Mesenchymal stem cell (in vitro differentiated cells and primary cell): ENCODE data around the gene PYGM.

Experiments used
- DNase-seq: peaks from one replicate; pipeline ENCODE4 v3.0.0-alpha.2; 2013
- H2AFZ ChIP-seq: one replicate; pipeline ENCODE4 v1.6.1; 2013; ENCODE audit warnings: low read depth, mild to moderate bottlenecking, control low read depth, inconsistent platforms, low read length, moderate library complexity
- H2AK5ac ChIP-seq: 2 replicates; pipeline ENCODE4 v1.6.1; 2013; ENCODE audit warnings: low read length, moderate library complexity, mild to moderate bottlenecking, inconsistent platforms; ENCODE audit not compliant: severe bottlenecking
- H2BK120ac ChIP-seq: one replicate; pipeline ENCODE4 v1.6.1; 2013; ENCODE audit warnings: low read depth, mild to moderate bottlenecking, inconsistent platforms, low read length, moderate library complexity
- H2BK12ac ChIP-seq, 2 experiments: one replicate each; pipeline ENCODE4 v1.6.1; 2013; ENCODE audit warnings: inconsistent platforms in 2 of 2, low read length in 2 of 2, mild to moderate bottlenecking in 2 of 2, moderate library complexity in 2 of 2, control low read depth in 1 of 2
- H2BK15ac ChIP-seq: one replicate; pipeline ENCODE4 v1.6.1; 2013; ENCODE audit warnings: mild to moderate bottlenecking, low read depth, inconsistent platforms; ENCODE audit not compliant: poor library complexity, severe bottlenecking
- H2BK5ac ChIP-seq: 2 replicates; pipeline ENCODE4 v1.6.1; 2013; ENCODE audit warnings: low read depth, mild to moderate bottlenecking, low read length, control low read depth, inconsistent platforms; ENCODE audit not compliant: poor library complexity, severe bottlenecking
- H3K14ac ChIP-seq, 2 experiments: one replicate each; pipeline ENCODE4 v1.6.1; 2013; ENCODE audit warnings: inconsistent platforms in 2 of 2, low read length in 2 of 2, control low read depth in 1 of 2, mild to moderate bottlenecking in 1 of 2, moderate library complexity in 1 of 2
- H3K18ac ChIP-seq, 2 experiments: one replicate each; pipeline ENCODE4 v1.6.1; 2013; ENCODE audit warnings: inconsistent platforms in 2 of 2, low read length in 2 of 2, control low read depth in 1 of 2, low read depth in 1 of 2, mild to moderate bottlenecking in 1 of 2
- H3K23ac ChIP-seq, 2 experiments: one replicate each; pipeline ENCODE4 v1.6.1; 2013; ENCODE audit warnings: inconsistent platforms in 2 of 2, low read length in 2 of 2, mild to moderate bottlenecking in 2 of 2, moderate library complexity in 2 of 2, control low read depth in 1 of 2
- H3K27ac ChIP-seq: 2 replicates; pipeline ENCODE4 v1.5.1; 2013; ENCODE audit warnings: mild to moderate bottlenecking, moderate library complexity, low read length, control low read depth, inconsistent platforms; ENCODE audit not compliant: poor library complexity, severe bottlenecking
- H3K27me3 ChIP-seq, 2 experiments: 2 replicates each; pipeline versions ENCODE4 v1.6.1 to v1.7.0; 2013; ENCODE audit warnings: low read length in 2 of 2, mild to moderate bottlenecking in 2 of 2, moderate library complexity in 2 of 2, control low read depth in 1 of 2, inconsistent platforms in 1 of 2; ENCODE audit not compliant: control insufficient read depth in 1 of 2, insufficient read depth in 1 of 2
- H3K36me3 ChIP-seq, 2 experiments: 2 replicates each; pipeline versions ENCODE4 v1.6.1 to v1.7.0; 2013; ENCODE audit warnings: low read length in 2 of 2, control low read depth in 1 of 2, inconsistent platforms in 1 of 2, low read depth in 1 of 2, mild to moderate bottlenecking in 1 of 2; ENCODE audit not compliant: insufficient read depth in 2 of 2, control insufficient read depth in 1 of 2
- H3K4ac ChIP-seq, 2 experiments: one replicate each; pipeline ENCODE4 v1.6.1; 2013; ENCODE audit warnings: inconsistent platforms in 2 of 2, low read length in 2 of 2, mild to moderate bottlenecking in 2 of 2, moderate library complexity in 2 of 2, control low read depth in 1 of 2, low read depth in 1 of 2
- H3K4me1 ChIP-seq: 2 replicates; pipeline ENCODE4 v1.6.1; 2013; ENCODE audit warnings: low read depth, low read length, control low read depth; ENCODE audit not compliant: control insufficient read depth, insufficient read depth
- H3K4me2 ChIP-seq: 2 replicates; pipeline ENCODE4 v1.6.1; 2013; ENCODE audit warnings: low read length, mild to moderate bottlenecking, inconsistent platforms; ENCODE audit not compliant: poor library complexity, severe bottlenecking
- H3K4me3 ChIP-seq, 2 experiments: 2 replicates each; pipeline versions ENCODE4 v1.5.1 to v1.7.0; 2013; ENCODE audit warnings: low read length in 2 of 2, mild to moderate bottlenecking in 2 of 2, control low read depth in 1 of 2, low read depth in 1 of 2; ENCODE audit not compliant: insufficient read depth in 1 of 2
- H3K79me1 ChIP-seq: replicated peaks from 2 replicates; pipeline ENCODE4 v1.6.1; 2013; ENCODE audit warnings: mild to moderate bottlenecking, control low read depth, low read length, inconsistent platforms; ENCODE audit not compliant: poor library complexity, severe bottlenecking
- H3K9ac ChIP-seq: 2 replicates; pipeline ENCODE4 v1.7.0; 2013; ENCODE audit warnings: mild to moderate bottlenecking, low read length, moderate library complexity
- H3K9me3 ChIP-seq: 2 replicates; pipeline ENCODE4 v1.7.0; 2013; ENCODE audit warnings: mild to moderate bottlenecking, low read length; ENCODE audit not compliant: control insufficient read depth
- H4K8ac ChIP-seq: one replicate; pipeline ENCODE4 v1.6.1; 2013; ENCODE audit warnings: inconsistent platforms, mild to moderate bottlenecking, low read length, moderate library complexity
- H4K91ac ChIP-seq: one replicate; pipeline ENCODE4 v1.6.1; 2013; ENCODE audit warnings: mild to moderate bottlenecking, low read length, inconsistent platforms
- WGBS: methylation state at CpG from one replicate; pipeline ENCODE4 v1.1.7; 2013; ENCODE audit warnings: mixed read lengths; 5-methylcytosine and 5-hydroxymethylcytosine counted together

Gene PYGM

DNA sequence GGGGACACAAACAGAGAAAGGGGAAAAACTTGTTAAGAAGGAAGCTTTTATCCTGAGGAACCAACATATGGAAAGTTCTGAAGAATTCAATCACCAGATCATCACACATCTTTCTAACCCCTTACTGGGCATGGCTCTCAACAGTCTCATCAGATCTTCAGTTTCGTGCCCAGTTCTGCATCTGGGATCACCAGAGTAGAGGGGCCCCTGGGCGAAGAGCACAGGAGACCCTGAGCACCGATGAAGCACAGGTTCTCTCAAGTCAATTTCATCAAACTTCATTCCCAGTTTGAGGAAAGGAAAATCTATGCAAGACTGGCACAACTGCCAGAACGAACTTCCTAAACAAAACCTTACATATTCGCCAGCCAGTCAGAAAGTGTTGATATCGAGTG, 8.5 kb upstream of the PYGM start:
- no peak overlapping the region for H2BK5ac ChIP-seq
- H3K18ac ChIP-seq, result no peak overlapping the region
- no peak overlapping the region for H3K4me2 ChIP-seq
- no peak overlapping the region for H2BK12ac ChIP-seq
- over 99% methylated on average over 6 of the region's 6 CpGs for WGBS
- H3K23ac ChIP-seq, result no peak overlapping the region
- H3K4ac ChIP-seq, result no peak overlapping the region
- no peaks in the 10 kb centered on the region for H3K9me3 ChIP-seq
- peaks cover 18% of the 10 kb centered on the region for H3K4me1 ChIP-seq
- no peak overlapping the region for H3K4me3 ChIP-seq
- H3K27me3 ChIP-seq, result no peaks in the 10 kb centered on the region
- no peak overlapping the region for H3K9ac ChIP-seq
- H3K27ac ChIP-seq, result no peak overlapping the region
- no peak overlapping the region for H4K91ac ChIP-seq
- H2AK5ac ChIP-seq, result no peak overlapping the region
- no peak overlapping the region for H2BK15ac ChIP-seq
- no peak overlapping the region for H2AFZ ChIP-seq
- no peak overlapping the region for H3K14ac ChIP-seq
- DNase-seq, result no peak
- peaks cover 78 to 92% of the 10 kb centered on the region in 2 experiments for H3K36me3 ChIP-seq
- H4K8ac ChIP-seq, result no peak overlapping the region
- H3K79me1 ChIP-seq, result peaks cover 32% of the 10 kb centered on the region
- H2BK120ac ChIP-seq, result no peak overlapping the region

DNA sequence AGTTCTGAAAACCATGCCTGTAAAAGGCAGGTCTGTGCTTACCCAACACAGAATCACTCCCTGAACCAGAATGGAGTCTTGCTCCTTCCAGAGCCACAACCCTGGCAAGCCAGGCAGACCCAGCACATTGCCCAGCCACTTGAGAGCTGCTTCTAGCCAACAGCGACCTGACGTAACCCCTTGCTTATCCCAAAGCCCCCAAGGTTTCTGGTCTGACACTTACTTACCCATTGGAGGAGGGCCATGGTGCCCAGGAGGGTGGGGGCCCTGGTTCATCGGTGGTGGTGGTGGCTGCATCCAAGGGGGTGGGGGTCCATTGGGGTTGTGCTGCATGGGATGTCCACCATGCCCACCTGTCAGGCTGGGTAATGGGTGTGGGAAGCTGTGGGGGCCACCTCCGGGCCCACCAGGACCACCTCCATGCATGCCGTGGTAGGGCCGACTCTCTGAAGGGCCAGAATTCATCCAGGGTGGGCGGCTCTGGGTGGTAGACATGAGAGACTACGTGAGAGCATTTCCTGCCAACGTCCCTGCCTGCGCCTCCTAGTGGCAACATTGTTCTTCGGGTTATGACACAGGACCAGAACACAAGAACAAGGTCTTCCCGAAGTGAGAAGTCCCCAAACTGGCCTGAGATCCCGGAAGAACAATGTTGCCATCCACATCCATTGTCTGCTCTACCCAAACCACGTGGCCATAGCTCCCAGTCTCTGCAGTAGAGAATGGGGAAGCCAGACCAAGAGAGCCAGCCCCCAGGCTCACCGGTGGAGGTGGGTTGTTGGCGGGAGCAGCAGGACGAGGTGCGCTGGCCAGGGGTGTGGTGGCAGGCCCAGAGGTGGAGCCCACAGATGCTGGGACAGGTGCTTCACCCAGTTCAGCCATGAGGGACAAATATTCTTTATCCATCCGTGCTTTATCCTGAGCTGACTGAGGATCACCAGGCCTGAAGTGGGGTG, 7.8 kb upstream of the PYGM start:
- Histone ChIP-seq H3K18ac (no peak overlapping the region), H3K14ac (no peak overlapping the region), H3K4ac (no peak overlapping the region), H2AFZ (no peak overlapping the region), H3K36me3 (peaks cover 75 to 92% of the 10 kb centered on the region in 2 experiments), H2BK120ac (no peak overlapping the region), H4K91ac (no peak overlapping the region), H3K4me2 (no peak overlapping the region), H3K4me1 (peaks cover 23% of the 10 kb centered on the region), H3K79me1 (peaks cover 32% of the 10 kb centered on the region), H3K9me3 (no peaks in the 10 kb centered on the region), H2BK5ac (no peak overlapping the region), H3K23ac (no peak overlapping the region), H2BK12ac (no peak overlapping the region), H3K4me3 (no peak overlapping the region), H4K8ac (no peak overlapping the region), H2BK15ac (no peak overlapping the region), H3K27ac (no peak overlapping the region), H3K27me3 (no peaks in the 10 kb centered on the region), H2AK5ac (no peak overlapping the region), H3K9ac (no peak overlapping the region)
- DNase-seq, result peak; percentile 74
- WGBS, result 79% methylated on average over 18 of the region's 19 CpGs

DNA sequence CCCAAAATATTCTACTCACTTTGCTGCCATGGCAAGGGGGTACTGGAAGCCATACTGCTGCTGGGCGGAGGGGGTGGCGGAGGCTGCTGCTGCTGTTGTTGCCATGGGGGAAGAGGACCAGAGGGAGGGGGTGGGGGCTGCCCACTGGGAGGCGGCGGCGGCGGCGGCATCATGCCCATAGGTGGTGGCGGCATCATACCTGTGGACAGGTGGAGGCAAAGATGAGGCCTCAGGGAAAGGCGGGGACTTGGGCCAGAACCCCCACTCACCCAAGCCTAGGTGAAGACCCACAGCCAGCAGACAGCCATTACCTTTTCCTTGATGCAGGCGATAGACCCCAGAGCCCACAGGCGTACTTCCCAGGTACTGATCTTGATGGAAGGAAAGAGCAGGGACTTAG, 7.1 kb upstream of the PYGM start:
- 96% methylated on average over 4 of the region's 11 CpGs for WGBS
- Histone ChIP-seq H4K91ac (no peak overlapping the region), H2AFZ (no peak overlapping the region)

DNA sequence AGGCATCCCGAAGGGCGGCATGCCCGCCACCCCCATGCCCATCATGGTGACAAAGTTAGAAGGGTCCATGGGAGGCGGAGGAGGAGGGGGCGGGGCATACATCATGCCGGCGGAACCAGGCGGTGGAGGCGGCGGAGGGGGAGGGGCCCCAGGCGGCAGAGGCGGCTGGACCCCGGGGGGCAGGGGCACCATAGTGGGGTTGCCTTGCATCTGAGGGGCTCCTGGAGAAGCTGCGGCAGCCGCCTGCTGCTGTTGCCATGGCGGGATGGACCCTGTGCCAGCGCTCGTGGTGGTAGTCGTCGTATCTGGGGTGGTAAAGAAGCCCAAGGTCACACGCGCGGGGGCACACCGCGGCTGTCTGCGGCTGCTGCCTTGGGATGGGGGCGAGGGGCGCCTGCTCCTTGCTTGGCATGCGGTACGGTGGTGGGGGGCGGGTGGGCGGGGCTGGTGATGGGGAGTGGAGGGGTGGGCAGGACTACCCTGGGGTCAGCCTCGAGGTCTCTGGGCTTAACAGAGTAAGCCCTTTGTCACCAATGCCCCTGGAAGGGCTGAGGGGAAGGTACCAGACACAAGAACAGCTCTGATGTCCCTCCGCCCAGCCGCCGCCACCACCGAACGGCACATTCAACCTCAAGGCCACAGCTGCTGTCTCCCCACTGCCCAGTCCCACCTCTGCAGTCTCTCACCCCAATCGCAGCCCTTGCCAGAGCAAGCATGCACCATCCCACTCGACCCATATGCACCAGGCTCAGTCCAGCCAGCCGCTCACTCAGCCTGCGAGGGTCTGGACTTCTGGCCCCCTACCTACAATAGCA, 6.3 kb upstream of the PYGM start:
- 96% methylated on average over 35 of the region's 42 CpGs for WGBS
- no peak overlapping the region for H2AFZ ChIP-seq
- no peak overlapping the region for H3K9ac ChIP-seq

More for the DNA sequence above, 7.1 kb upstream of the PYGM start:
- no peaks in the 10 kb centered on the region for H3K27me3 ChIP-seq
- H2BK5ac ChIP-seq, result no peak overlapping the region
- no peak overlapping the region for H2BK15ac ChIP-seq
- H2BK120ac ChIP-seq, result no peak overlapping the region
- peaks cover 81 to 91% of the 10 kb centered on the region in 2 experiments for H3K36me3 ChIP-seq
- H2BK12ac ChIP-seq, result no peak overlapping the region
- H3K23ac ChIP-seq, result no peak overlapping the region
- no peak overlapping the region for H3K9ac ChIP-seq
- H3K4ac ChIP-seq, result no peak overlapping the region
- no peak overlapping the region for H3K4me2 ChIP-seq
- H3K14ac ChIP-seq, result no peak overlapping the region
- peaks cover 29% of the 10 kb centered on the region for H3K4me1 ChIP-seq
- no peaks in the 10 kb centered on the region for H3K9me3 ChIP-seq
- H3K27ac ChIP-seq, result no peak overlapping the region
- no peak overlapping the region for H4K8ac ChIP-seq
- H3K18ac ChIP-seq, result no peak overlapping the region
- peaks cover 32% of the 10 kb centered on the region for H3K79me1 ChIP-seq
- DNase-seq, result no peak
- H2AK5ac ChIP-seq, result no peak overlapping the region
- H3K4me3 ChIP-seq, result no peak overlapping the region

More for the DNA sequence above, 6.3 kb upstream of the PYGM start:
- Histone ChIP-seq H3K9me3 (no peaks in the 10 kb centered on the region), H2AK5ac (no peak overlapping the region), H4K8ac (no peak overlapping the region), H3K4ac (no peak overlapping the region), H2BK120ac (no peak overlapping the region), H3K4me3 (no peak overlapping the region), H3K14ac (no peak overlapping the region), H2BK15ac (no peak overlapping the region), H2BK12ac (no peak overlapping the region), H4K91ac (no peak overlapping the region), H3K4me1 (peaks cover 32% of the 10 kb centered on the region), H2BK5ac (no peak overlapping the region), H3K23ac (no peak overlapping the region), H3K79me1 (peaks cover 30% of the 10 kb centered on the region), H3K36me3 (peaks cover 79 to 83% of the 10 kb centered on the region in 2 experiments), H3K27ac (no peak overlapping the region), H3K4me2 (no peak overlapping the region), H3K27me3 (no peaks in the 10 kb centered on the region), H3K18ac (no peak overlapping the region)
- no peak for DNase-seq
